HG02938 (cell line): ENCODE data around the gene LHFPL3.
A peak's percentile ranks its signal among the peaks of the same experiment; 100 is the strongest.
"Not testable (repeated sequence)": the region's sequence is repeated elsewhere in the genome, so short reads cannot be mapped to it uniquely, and the experiment has no call there.

Experiments used
- ATAC-seq: cut with Tn5 transposase; IDR thresholded peaks from one replicate; pipeline ENCODE4 v1.9.1; 2021; ENCODE audit warnings: mild to moderate bottlenecking, moderate library complexity; ENCODE audit not compliant: unreplicated experiment

LHFPL3 gene

DNA sequence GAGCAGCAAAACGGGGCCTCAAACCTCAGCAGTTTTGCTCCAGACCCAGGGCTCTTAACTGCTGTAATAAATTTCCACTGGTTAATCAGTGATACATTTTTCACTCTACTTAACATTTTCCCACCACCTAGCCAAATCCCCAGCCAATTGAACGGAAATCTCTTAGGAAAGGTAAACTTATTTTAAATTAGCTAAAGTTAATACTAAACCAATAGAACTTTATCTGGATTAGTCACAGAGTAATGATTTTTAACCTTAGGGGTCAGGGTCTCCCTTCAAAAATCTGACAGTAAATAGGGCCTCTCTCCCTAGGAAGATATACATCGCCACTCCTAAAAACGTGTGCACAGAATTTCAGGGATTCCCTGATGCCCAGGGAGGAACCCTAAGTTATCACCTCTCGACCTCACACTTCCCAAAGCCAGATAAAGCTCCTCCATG lies 598.2 kb downstream of the LHFPL3 start:
- ATAC-seq, result no peak

DNA sequence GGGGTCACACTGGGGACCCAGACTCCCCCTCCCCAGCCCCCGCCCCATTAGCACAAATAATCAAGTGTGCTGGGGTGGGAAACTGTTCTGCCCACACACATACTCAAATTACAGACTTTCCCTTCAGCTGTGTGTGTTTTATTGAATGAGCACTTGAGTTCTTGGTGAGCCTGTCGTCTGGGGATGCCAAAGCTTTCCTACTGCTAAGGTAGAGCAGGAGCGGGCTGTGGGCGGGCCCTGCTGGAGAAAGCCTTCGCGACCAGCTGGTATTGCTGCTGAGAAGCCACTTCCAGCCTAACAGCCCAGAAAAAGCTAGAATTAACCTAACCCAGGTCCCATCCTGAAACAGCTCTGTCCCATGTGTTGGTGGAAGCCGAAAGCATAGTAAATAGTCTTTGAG lies 598.7 kb downstream of the LHFPL3 start:
- ATAC-seq, result no peak

DNA sequence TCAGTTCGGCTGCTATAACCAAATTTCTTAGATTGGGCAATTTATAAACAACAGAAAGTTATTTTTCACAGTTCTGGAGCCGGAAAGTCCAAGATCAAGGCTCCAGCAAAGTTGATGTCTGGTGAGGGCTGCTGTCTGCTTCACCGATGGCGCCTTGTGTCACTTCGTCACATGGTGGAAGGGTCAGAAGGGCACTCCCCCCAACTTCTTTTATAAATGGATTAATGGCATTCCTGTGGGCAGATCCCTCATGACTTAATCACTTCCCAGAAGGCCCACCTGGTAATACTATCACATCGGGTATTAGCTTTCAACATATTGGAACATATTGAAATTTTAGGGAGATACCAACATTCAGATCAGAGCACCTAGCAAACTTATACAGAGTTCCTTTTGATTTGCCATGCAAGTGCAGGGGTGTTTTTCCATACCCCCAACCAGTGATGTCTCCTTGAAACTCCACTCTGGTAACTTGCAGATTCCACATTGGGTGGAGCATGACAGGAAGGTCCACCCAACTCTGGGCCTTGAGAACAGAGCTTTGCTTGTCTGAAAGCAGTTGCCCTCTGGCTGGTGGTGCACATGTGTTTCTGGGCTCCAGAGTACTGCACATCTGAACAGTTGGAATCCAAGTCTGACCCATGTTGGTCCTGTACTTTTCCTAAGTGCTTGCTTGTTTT lies 600.5 kb downstream of the LHFPL3 start:
- ATAC-seq, result no peak

DNA sequence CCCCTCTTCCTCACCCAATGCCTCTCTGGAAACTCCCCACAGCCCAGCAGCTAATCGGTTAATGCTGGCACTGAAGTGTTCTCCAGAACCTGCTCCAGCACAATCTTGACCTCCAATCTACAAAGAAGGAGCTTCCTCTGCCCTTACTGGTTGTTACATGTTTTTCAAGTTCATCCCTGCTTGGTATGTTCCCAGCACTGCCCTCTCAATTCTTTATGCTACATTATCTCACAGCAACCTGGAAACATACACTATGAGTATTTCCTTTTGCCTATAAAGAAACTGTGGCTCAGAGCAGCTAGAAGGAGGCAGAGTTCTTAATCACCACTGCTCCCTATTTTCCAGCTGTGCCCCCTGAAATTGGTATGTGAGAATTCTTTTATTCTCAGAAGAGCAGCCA lies 601.5 kb downstream of the LHFPL3 start:
- no peak for ATAC-seq

DNA sequence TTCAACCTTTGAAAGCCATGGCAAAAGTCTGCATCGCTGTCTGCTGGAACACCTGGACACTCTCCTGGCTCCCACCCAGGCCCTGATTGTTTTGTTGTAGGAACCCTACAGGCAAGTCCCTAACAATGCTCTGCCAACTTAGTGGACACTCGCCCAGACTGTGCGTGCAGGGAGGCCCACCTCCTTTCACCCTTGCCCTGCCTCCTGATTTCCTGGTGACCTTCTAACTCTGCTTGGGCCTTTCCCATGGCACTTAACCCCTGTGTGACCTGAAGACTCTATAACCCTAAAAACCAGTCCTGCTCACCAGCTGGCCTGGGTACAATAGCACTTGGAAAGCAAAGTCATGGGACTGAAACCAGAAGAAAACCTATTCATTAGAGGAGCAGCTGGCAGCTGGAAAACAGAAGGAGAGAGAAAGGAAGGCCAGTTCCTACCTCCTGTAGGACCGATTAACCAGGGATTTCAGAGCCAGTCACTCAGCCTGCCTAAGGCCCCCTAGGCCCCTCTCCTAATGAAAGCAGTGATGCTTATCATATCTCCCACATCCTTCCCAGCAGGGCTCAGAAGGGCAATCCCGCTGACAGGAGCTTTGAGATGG lies 602.9 kb downstream of the LHFPL3 start:
- no peak for ATAC-seq

DNA sequence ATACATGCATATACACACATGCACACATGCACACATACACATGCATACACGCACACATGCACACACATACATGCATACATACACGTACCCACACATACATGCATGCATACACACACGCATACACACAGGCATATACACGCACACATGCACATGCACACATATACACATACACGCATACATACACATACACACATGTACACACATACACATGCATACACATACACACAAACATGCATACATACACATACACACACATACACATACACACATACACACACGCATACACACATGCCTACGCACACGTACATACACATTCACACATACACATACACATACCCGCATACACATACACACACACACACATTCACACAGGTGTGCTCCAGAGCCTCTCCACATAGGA lies 604.6 kb downstream of the LHFPL3 start:
- no peak for ATAC-seq

DNA sequence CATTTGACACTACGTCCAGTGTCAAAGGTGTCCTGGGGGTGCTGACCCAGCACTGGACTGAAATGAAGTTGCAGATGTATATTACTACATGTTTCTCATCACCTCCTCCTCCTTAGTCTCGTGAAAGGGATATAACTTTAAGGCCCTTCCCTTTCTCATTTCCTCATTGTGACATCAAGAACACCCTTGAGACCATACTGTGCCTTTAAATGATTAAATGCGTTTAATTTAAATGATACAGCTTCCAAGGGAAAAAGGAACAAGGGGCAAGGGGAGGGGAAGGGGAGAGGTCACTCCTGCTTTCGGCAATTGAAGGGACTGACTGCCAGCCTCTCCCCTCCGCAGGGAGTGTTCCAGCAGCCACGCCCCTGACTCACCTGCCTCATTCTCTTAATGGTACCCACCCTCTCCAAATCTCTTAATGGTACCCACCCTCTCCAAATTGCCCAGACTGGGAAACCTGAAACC lies 605.2 kb downstream of the LHFPL3 start:
- ATAC-seq, result no peak

DNA sequence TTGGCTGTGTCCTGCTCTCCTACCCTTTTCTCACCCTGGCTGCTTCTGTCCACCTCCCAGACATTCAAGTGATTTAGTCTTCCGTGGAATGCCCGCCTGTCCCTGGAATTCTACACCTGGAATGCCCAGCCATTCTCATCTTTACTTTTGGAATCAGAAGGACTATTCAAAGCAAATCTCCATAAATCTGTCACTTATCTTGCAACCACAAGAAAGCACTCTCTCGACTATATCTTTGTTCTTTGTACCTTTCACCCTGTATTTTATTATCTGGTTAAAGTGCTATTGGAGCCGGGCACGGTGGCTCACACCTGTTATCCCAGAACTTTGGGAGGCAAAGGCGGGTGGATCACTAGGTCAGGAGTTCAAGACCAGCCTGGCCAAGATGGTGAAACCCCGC lies 606.3 kb downstream of the LHFPL3 start:
- no peak for ATAC-seq

DNA sequence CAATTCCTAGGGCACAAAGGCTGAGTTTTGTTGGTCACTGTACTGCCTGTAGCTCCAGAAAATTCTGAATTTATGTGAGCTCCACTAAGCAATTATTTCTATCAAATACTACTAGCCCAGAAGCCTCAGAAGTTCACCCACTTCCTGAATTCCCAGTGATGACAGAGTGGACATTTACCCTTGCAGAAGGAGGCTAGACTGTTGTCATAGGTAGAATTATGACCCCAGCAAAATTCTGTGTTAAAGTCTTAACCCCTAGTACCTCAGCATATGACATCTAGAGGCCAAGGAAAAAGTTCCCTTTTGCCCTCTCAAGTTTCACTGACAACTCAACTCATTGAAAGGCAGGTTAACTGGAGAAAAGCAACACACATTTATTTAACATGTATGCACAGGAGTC lies 606.9 kb downstream of the LHFPL3 start:
- no peak for ATAC-seq

DNA sequence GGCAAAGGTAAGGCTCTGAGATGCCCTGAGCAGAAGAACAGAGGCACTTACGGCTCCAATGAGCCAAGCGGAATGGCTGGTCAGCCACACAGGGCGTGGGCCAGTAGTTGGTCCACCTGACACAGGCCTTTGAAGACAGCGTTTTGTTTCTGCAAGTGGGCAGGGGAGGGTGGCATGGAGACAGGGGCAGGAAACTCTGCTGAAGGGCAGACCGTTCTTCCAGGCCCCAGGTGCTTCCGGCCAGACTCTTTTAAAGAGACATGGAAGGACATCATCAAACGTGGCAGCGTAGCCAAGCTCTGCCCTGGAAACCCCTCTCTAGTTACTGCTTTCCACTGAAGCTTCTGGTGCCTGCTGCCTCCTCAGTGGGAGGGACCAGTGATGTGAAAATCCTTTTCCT lies 608.1 kb downstream of the LHFPL3 start:
- ATAC-seq, result no peak

DNA sequence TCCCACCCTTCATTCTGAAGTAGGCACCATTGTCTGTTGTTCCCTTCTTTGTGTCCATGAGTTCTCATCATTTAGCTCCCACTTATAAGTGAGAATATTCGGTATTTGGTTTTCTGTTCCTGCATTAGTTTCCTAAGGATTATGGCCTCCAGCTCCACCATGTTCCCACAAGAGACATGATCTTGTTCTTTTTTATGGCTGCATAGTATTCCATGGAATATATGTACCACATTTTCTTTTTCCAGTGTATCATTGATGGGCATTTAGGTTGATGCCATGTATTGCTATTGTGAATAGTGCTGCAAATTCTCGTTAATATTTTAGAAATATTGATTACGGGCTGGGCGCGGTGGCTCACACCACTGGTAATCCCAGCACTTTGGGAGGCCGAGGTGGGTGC lies 609.1 kb downstream of the LHFPL3 start:
- ATAC-seq, result not testable (repeated sequence)

DNA sequence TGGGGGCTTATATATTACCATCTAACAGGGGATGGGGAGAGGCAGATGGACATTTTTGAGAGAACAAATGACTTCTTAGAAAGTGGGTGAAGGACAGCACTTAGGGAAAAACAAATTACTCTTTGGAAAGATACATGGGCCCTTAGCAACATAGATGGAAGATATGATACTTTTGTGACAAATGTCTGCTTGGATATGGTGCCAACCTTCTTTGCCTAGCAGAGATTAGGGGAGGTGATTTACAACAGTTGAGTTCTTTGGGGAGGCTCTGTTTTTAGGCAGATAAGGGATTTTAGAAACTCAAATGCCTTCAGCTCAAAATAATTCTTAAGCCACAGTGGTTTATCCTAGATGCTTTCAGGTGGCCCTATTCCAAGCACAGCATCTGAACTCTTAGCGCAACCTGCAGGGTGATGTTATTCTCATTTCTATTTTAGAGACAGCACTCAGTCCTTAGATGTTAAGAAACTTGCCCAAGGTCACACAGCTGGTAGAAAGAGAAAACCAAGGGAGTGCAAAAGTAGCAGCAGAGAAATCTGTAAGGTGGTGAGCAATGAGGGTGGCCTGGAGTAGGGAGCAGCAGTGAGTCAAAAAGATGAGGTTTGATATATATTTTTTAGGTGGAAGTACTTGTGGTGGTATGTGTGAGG lies 610.5 kb downstream of the LHFPL3 start:
- ATAC-seq, result no peak

DNA sequence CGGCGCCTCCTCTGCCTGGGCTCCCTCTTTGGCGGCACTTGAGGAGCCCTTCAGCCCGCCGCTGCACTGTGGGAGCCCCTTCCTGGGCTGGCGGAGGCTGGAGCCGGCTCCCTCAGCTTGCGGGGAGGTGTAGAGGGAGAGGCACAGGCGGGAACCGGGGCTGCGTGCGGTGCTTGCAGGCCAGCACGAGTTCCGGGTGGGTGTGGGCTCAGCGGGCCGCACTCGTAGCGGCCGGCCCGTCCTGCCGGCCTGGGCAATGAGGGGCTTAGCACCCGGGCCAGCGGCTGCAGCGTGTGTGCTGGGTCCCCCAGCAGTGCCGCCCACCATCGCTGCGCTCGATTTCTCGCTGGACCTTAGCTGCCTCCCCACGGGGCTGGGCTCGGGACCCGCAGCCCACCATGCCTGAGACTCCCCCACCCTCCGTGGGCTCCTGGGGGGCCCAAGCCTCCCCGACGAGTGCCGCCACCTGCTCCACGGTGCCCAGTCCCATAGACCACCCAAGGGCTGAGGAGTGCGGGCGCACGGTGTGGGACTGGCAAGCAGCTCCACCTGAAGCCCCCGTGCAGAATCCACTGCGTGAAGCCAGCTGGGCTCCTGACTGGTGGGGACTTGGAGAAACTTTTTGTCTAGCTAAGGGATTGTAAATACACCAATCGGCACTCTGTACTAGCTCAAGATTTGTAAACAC lies 611.8 kb downstream of the LHFPL3 start:
- ATAC-seq, result no peak

DNA sequence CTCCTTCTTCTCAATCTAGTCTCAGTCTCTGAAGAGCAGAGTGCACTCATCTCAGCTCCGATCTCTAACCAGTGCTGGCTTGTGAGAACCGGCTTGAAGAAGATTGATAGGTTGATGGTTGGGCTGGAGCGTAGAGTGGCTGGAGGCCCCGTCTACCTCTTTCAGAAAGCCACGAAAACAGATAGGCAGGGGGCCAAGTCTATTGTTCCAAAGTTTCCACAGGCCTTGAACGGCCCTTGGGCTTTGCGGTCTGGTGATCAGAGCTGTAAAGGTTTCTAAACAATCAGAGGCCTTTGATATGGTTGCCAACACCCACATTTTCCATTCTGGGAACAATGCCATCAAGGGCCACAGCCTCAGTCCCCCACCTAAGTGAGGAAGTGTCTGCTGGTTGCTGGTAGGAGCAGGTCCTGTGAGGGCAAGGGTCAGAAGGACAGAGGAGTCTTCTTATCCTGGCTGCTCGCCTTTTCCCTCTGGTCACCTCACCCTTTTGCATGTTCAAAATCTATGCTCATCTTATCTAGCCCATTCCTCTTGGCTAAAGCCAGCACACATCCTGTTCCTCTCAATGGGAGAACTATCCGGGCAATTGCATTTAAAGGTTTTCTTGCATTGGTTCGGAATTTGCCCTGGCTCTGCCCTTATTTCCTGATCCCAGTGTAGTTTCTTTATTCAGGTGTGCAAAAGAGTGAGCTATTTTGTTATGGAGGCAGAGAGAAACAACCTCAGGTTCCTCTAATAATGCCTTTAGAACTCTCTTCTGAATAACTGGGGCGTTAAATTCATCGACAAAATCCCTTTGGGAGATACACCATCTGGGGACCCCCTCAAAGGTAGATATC lies 615.3 kb downstream of the LHFPL3 start:
- ATAC-seq, result peak; percentile 56

DNA sequence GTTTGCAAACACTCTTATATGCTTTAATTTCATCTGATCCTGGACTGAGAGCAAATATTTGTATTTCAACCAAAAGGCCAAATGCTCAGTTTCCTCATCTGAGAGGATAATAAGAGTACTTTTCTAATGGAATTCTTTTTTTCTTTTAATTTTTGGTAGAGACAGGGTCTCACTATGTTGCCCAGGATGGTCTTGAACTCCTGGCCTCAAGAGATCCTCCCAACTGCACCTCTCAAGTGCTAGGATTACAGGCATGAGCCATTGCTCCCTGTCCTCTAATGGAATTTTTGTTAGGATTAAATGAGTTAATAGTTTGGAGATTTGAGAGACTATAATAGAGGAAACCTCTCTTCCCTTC lies 617.2 kb downstream of the LHFPL3 start:
- ATAC-seq, result no peak

DNA sequence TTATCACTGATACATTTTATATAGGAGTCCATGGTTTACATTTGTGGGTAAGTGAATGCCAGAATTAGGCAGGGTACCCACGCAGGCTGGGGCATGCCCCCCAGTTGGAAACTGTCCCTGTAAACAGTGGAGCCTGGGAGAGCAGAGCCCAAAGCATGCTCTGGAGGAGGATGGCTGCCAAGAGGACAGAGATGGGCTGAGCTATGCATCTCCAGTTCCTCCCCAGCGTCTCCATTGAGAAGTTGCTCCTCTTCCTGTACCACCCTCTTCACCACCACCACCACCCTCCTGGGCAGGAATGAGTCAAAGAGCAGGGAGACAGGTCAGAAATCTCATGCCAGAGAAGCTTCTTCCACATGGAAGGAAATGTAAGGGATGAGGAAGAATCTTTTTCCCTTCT lies 617.9 kb downstream of the LHFPL3 start:
- no peak for ATAC-seq

DNA sequence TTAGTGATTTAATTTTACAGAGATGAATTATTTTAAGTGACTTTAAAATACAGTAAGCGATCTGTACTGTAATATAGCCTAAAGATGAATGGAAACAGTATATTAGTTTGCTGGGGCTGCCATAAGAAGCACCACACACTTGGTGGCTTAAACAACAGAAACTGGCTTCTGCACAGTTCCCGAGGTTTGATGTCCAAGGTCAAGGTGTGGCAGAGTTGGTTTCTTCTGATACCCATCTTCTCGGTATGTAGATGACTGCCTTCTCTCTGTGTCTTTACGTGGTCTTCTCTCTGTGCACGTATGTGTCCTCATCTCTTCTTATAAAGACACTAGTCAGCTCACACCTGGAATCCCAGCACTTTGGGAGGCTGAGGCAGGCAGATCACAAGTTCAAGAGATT lies 621.6 kb downstream of the LHFPL3 start:
- no peak for ATAC-seq

DNA sequence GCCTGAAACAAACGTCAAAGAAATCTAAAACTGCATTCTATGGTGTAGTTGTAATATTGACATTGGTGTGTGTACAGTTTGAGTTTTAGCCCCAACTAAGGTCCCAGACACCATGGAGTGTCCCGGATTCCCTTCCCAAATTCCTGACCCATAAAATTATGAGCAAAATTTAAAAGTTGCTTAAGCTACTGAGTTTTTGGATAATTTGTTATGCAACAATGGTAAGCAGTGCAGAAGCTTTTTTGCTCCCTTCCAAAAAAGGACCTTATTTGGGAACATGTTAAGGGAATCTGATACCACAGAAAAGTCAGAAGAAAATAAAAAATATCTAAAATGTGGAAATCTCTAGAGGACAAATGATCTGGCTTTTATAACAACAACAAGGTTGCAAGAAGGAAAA lies 622.4 kb downstream of the LHFPL3 start:
- no peak for ATAC-seq

DNA sequence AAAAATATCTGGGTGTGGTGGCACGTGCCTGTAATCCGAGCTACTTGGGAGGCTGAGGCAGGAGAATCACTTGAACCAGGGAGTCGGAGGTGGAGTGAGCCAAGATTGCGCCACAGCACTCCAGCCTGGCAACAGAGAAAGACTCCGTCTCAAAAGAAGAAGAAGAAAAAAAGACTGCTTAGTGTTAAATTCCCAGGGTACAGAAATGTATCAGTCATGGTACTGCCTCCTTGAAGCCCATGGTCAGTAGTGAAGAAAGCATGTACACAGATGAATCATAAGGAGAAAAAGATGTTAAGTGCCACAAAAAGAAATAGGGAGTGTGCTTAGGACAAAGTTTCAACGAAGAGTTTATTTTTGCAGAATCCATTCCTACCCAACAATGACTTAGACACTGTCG lies 623.1 kb downstream of the LHFPL3 start:
- ATAC-seq, result no peak

DNA sequence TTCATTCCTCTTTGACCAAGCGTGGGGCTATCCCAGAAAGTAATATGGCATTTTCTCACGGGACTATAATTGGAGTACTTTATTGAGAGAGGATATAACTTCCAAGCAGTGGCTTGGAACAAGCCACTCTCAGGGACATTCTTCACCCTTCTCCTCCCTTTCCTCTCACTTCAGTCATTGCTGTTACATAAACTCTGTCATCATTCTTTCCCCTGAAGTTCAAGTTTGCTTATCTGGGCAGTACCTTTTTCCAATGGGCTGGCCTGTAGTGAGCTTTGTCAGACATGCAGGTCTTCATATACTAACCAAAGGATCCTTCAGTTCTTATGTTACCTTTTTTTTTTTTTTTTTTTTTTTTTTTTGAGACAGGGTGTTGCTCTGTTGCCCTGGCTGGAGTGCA lies 626.9 kb downstream of the LHFPL3 start:
- no peak for ATAC-seq
